ENCODE measurements around the gene EPHA8.

- TF ChIP-seq POLR2A (IDR thresholded peaks at IDR 0.05; ENCODE audit: low read depth) (no peak), POLR2AphosphoS5 (IDR thresholded peaks at IDR 0.05) (no peak), EP300 (IDR thresholded peaks at IDR 0.05) (no peak)
These were observed 12.9 kb downstream of the EPHA8 start for GRCh38 chr1:22576150-22576544.
